B cell (primary cell): ENCODE results near the gene SUB1. TPM values are rescaled to one million over a fixed set of nuclear protein-coding genes. Genes with fewer than 3 reads are reported as not detected.
A peak's percentile ranks its signal among the peaks of the same experiment; 100 is the strongest.

Source experiments
- ATAC-seq: fragments of 200-7000 bp; cut with Tn5 transposase; one replicate; pipeline ENCODE4 v1.10.0; 2021; ENCODE audit warnings: low read depth, mild to moderate bottlenecking, moderate number of reproducible peaks, moderate library complexity
- CTCF ChIA-PET: fragments of 350-600 bp; sonication (Branson Sonifier 250); formaldehyde crosslinking; loops from one replicate; lab custom pipeline; 2021; ENCODE audit warnings: antibody characterized with exemption, inconsistent platforms; lab: Charles Lee
- POLR2A ChIA-PET: fragments of 350-600 bp; sonication (Branson Sonifier 250); formaldehyde crosslinking; loops from one replicate; lab custom pipeline; 2021; ENCODE audit warnings: antibody characterized with exemption; lab: Charles Lee
- DNase-seq: peaks from one replicate; pipeline ENCODE4 v3.0.0; 2013
- H2AFZ ChIP-seq: 2 replicates; pipeline ENCODE4 v1.6.1; 2012; ENCODE audit warnings: mild to moderate bottlenecking, low read depth, low read length; ENCODE audit not compliant: insufficient read depth, poor library complexity, severe bottlenecking
- H3K27ac ChIP-seq, 2 donors: 1 replicate in 1 of 2; 2 replicates in 1 of 2; pipeline ENCODE4 v1.5.1; 2012 to 2013; ENCODE audit warnings: low read length in 2 of 2, mild to moderate bottlenecking in 2 of 2, moderate library complexity in 1 of 2
- H3K27me3 ChIP-seq, 4 experiments: fragments of 200-600 bp in 1 of 4; sonication (generic) in 1 of 4; replicated peaks in 1 of 4; 1 replicate in 2 of 4; 2 replicates in 2 of 4; pipeline versions ENCODE4 v1.6.1 to v1.7.0; 2013 to 2016; ENCODE audit warnings: low read length in 3 of 4, mild to moderate bottlenecking in 2 of 4, mixed read lengths in 1 of 4, moderate library complexity in 1 of 4; ENCODE audit not compliant: insufficient read depth in 4 of 4, control insufficient read depth in 3 of 4; ENCODE audit errors: control extremely low read depth in 1 of 4
- H3K36me3 ChIP-seq, 2 experiments: replicated peaks in 1 of 2; 1 replicate in 1 of 2; 2 replicates in 1 of 2; pipeline versions ENCODE4 v1.6.1 to v1.7.1; 2013; ENCODE audit warnings: low read length in 1 of 2; ENCODE audit not compliant: insufficient read depth in 2 of 2, control insufficient read depth in 1 of 2; ENCODE audit errors: control extremely low read depth in 1 of 2, extremely low read depth in 1 of 2
- H3K4me1 ChIP-seq, 2 donors: fragments of 200-600 bp in 1 of 2; sonication (generic) in 1 of 2; 1 replicate in 1 of 2; 2 replicates in 1 of 2; pipeline versions ENCODE4 v1.5.1 to v1.6.1; 2013 to 2017; ENCODE audit warnings: low read length in 2 of 2; ENCODE audit not compliant: control insufficient read depth in 2 of 2, insufficient read depth in 2 of 2
- H3K4me2 ChIP-seq: replicated peaks from 2 replicates; pipeline ENCODE3; 2012; ENCODE audit warnings: mild to moderate bottlenecking, low read depth, low read length; ENCODE audit not compliant: poor library complexity, severe bottlenecking
- H3K4me3 ChIP-seq, 5 experiments: fragments of 200-600 bp in 1 of 5; sonication (generic) in 1 of 5; 1 replicate in 3 of 5; 2 replicates in 2 of 5; pipeline versions ENCODE4 v1.5.1 to v1.7.0; 2011 to 2016; ENCODE audit warnings: low read length in 4 of 5, mild to moderate bottlenecking in 4 of 5, low read depth in 2 of 5, control low read depth in 1 of 5, moderate library complexity in 1 of 5; ENCODE audit not compliant: insufficient read depth in 1 of 5; ENCODE audit errors: control extremely low read depth in 1 of 5, extremely low read depth in 1 of 5
- H3K79me2 ChIP-seq: fragments of 200-600 bp; sonication (generic); one replicate; pipeline ENCODE4 v1.6.0; 2016; ENCODE audit warnings: low read length; ENCODE audit not compliant: control insufficient read depth, insufficient read depth
- H3K9ac ChIP-seq: fragments of 200-600 bp; sonication (generic); 2 replicates; pipeline ENCODE4 v1.6.1; 2017; ENCODE audit warnings: mild to moderate bottlenecking, low read length, moderate library complexity
- H3K9me3 ChIP-seq, 3 donors: one replicate each; pipeline versions ENCODE4 v1.6.1 to v1.7.1; 2013; ENCODE audit warnings: low read length in 2 of 3; ENCODE audit not compliant: control insufficient read depth in 2 of 3, insufficient read depth in 1 of 3; ENCODE audit errors: control extremely low read depth in 1 of 3
- H4K20me1 ChIP-seq: 2 replicates; pipeline ENCODE4 v1.6.0; 2012; ENCODE audit warnings: mild to moderate bottlenecking, low read length; ENCODE audit not compliant: insufficient read depth, control insufficient read depth, poor library complexity, severe bottlenecking
- H3K27ac Mint-ChIP-seq: one replicate; pipeline ENCODE4 v1.8.0; 2021; ENCODE audit warnings: mixed read lengths
- H3K27me3 Mint-ChIP-seq: one replicate; pipeline ENCODE4 v1.8.0; 2021; ENCODE audit warnings: mixed read lengths
- H3K4me1 Mint-ChIP-seq: one replicate; pipeline ENCODE4 v1.8.0; 2021; ENCODE audit warnings: mixed read lengths
- H3K4me3 Mint-ChIP-seq: one replicate; pipeline ENCODE4 v1.8.0; 2021; ENCODE audit warnings: mixed read lengths
- H3K9me3 Mint-ChIP-seq: one replicate; pipeline ENCODE4 v1.8.0; 2022; ENCODE audit warnings: mixed read lengths; ENCODE audit not compliant: insufficient read depth
- CTCF ChIP-seq: fragments of 200-600 bp; IDR thresholded peaks from one replicate; pipeline ENCODE4 v1.8.0; 2022; ENCODE audit warnings: antibody characterized with exemption, mild to moderate bottlenecking
- EZH2 ChIP-seq: IDR thresholded peaks from 2 replicates; pipeline ENCODE4 v1.6.1; 2012; ENCODE audit warnings: borderline replicate concordance, low read depth, mild to moderate bottlenecking, moderate library complexity, low read length; ENCODE audit not compliant: insufficient read depth, poor library complexity, severe bottlenecking
- WGBS: methylation state at CpG from one replicate; pipeline ENCODE4 v1.1.5; 2013; ENCODE audit warnings: missing lambda C conversion rate; ENCODE audit not compliant: insufficient coverage; 5-methylcytosine and 5-hydroxymethylcytosine counted together
- intact Hi-C: fragments of 100-400 bp; cut with micrococcal nuclease; formaldehyde crosslinking; loops from one replicate; pipeline ENCODE4 v1.10.0; 2022
- polyA plus RNA-seq: library from polyadenylated mRNA; depleted of rRNA; stranded (reverse); fragments of >200 nt; gene quantifications from 2 replicates; pipeline ENCODE4 v1.2.3, GENCODE V29; 2012
- total RNA-seq, 2 donors: library from RNA; stranded (reverse); fragments of 120-200 nt in 1 of 2; gene quantifications; 1 replicate in 1 of 2; 2 replicates in 1 of 2; pipeline versions ENCODE4 v1.2.3 to v1.2.4, GENCODE V29; 2013 to 2022

Gene SUB1
- total and polyA plus RNA-seq, 2 donors (not counting 1 experiment from before 2014, with no cell fraction given) = 55.4 to 117 TPM

GRCh38 chr5:32613050-32613672 lies 27.8 kb downstream of the SUB1 start:
- Histone ChIP-seq H3K27ac (no peak overlapping the region), H3K4me3 (no peak overlapping the region), H3K36me3 (peaks cover 3 to 6% of the 10 kb centered on the region in 2 experiments), H3K79me2 (no peaks in the 10 kb centered on the region), H2AFZ (peak overlapping the region; percentile 7), H3K4me2 (no peak overlapping the region), H3K9me3 (no peaks in the 10 kb centered on the region), H3K9ac (no peak overlapping the region), H4K20me1 (no peaks in the 10 kb centered on the region), H3K27me3 (no peaks in the 10 kb centered on the region), H3K4me1 (peaks cover 0 to 4% of the 10 kb centered on the region in 2 donors)
- Mint-ChIP-seq H3K9me3 (no peaks in the 10 kb centered on the region), H3K27me3 (no peaks in the 10 kb centered on the region), H3K4me3 (no peak overlapping the region), H3K27ac (peak overlapping the region; percentile 17), H3K4me1 (peaks cover 3% of the 10 kb centered on the region)
- 20% methylated on average over 2 of the region's 10 CpGs for WGBS
- POLR2A ChIA-PET = no interaction called here
- TF ChIP-seq EZH2 (no peak), CTCF (peak; percentile 98)
- CTCF ChIA-PET = interaction anchor here (0.7 to 4.0 kb wide), 14 partner anchors 8 to 381 kb away, joined by 3 to 57 read pairs (median 4); partner anchors contain the start of gene SUB1
- ATAC-seq (peak; percentile 77), DNase-seq (peak; percentile 81)
- intact Hi-C loops = loop anchor here (1.0 to 5.0 kb wide), 3 partner anchors 124 to 1031 kb away; no protein-coding TSS in a partner anchor

GRCh38 chr5:32615236-32615635 lies 29.9 kb downstream of the SUB1 start:
- H3K9me3 ChIP-seq = no peaks in the 10 kb centered on the region
- DNase-seq (no peak), ATAC-seq (no peak)
- CTCF ChIA-PET = interaction anchor here (4.0 kb wide), 1 partner anchor 125 kb away, joined by 17 read pairs; no protein-coding TSS in a partner anchor
- TF ChIP-seq CTCF = no peak
- no peak for TF ChIP-seq EZH2
- no peak overlapping the region for H3K27ac ChIP-seq
- no peak overlapping the region for H3K4me2 ChIP-seq
- no peaks in the 10 kb centered on the region for H4K20me1 ChIP-seq
- intact Hi-C loops = no loop called here
- peaks cover 4% of the 10 kb centered on the region in 2 experiments for H3K36me3 ChIP-seq
- Mint-ChIP-seq H3K27ac (no peak overlapping the region), H3K4me1 (peaks cover 3% of the 10 kb centered on the region), H3K9me3 (no peaks in the 10 kb centered on the region), H3K4me3 (no peak overlapping the region), H3K27me3 (no peaks in the 10 kb centered on the region)
- H3K27me3 ChIP-seq = no peaks in the 10 kb centered on the region
- H3K4me3 ChIP-seq = no peak overlapping the region
- POLR2A ChIA-PET = no interaction called here
- no peak overlapping the region for H3K9ac ChIP-seq
- H2AFZ ChIP-seq = no peak overlapping the region
- WGBS = 30% methylated on average over 2 of the region's 3 CpGs
- peaks cover 0 to 4% of the 10 kb centered on the region in 2 donors for H3K4me1 ChIP-seq
- no peaks in the 10 kb centered on the region for H3K79me2 ChIP-seq
